NCI-H524 (cell line): ENCODE data around the gene CCDC169.
"Not testable (repeated sequence)": the region's sequence is repeated elsewhere in the genome, so short reads cannot be mapped to it uniquely, and the experiment has no call there.

Experiments used
- DNase-seq, 2 experiments: peaks; one replicate each; lab custom pipeline; 2025; lab: John Stamatoyannopoulos, UW

The CCDC169 gene

GRCh38 chr13:36313047-36313969, 15.7 kb upstream of the CCDC169 start:
- no peak for DNase-seq

DNA sequence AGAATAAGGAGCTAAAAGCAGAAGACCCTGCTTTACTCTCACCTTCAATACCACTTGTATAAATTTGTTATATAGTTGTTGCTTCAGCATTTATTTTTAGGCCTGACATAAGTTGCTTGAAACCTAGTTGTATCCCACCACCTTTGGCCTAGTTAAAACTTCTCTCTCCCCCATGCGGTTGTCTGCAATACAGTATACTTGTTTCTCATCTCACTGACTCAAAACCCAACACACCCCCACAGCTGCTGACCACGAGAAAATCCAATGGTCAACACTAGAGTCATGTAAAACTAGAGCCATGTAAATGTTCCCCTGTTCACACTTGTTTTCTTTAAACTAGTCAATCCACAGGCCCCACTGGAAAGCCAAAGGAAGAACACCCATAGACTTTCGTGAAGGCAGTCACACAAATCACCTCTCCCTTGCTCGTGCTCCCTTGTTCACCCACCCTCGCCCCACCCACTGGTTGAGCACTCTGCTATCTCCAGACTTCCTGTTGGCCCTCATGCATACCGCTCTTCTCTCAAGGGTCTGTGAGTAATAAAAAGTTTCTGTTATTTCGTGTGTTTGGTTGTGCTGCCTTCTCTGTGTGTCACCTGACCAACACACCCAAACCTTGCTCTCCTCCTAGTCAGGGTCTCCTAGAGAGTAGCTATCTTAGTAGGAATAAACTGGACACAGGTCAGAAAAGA, 12.9 kb upstream of the CCDC169 start:
- no peak for DNase-seq

GRCh38 chr13:36302289-36302688, 4.7 kb upstream of the CCDC169 start:
- no peak for DNase-seq

DNA sequence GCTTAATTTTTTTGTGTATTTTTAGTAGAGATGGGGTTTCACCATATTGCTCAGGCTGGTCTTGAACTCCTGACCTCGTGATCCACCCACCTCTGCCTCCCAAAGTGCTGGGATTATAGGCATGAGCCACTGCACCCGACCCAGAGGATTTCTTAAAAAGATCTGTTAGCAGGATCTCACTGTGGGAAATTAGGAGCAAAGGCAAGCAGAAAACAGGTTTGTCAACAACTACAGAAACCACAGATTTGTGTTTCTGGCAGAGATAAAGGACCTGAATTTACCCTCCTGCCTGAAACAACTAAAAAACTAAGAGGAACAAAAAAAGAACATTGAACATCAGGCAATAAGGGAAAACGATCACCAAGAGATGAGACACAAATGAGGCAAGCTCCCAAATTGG, 1.9 kb upstream of the CCDC169 start:
- DNase-seq = not testable (repeated sequence)

- DNase-seq = no peak
Measured at GRCh38 chr13:36298535-36299068, 988 bp upstream of the CCDC169 start.

DNA sequence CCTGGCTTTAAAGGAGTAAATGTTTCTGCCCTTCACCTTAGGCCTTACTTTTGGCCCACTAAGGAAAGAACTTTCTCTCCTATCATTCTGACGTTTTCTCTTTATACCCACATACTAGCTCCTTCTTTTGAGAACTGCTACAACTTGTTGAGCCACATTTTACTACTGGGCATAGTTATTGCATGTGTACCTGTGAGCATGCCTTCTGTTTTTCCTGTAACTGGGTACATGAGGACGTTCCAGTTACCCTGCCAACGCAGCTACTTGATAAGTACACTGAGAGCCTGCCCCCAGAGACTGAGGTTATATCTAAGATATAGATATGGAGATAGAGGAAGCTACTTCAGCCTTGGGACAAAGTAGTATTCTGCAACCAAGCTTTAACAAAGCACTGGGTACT, 3.5 kb downstream of the CCDC169 start:
- no peak for DNase-seq

DNA sequence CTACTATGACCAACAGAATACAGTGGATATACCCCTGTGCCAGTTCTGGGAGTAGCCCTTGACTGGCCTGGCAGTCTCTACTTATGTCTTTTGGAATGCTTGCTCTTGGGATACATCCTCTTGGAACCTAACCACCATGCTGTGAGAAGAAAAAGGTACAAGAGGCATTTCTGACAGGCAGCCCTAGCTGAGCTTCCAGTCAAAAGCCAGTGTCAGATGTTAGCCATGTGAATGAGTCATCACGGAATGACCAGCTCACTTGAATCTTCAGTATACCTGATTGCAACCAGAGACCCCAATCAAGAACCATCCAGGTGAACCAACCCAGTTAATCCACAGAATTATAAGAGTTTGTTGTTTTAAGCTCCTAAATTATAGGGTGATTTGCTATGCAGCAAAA, 4.1 kb downstream of the CCDC169 start:
- no peak for DNase-seq

DNA sequence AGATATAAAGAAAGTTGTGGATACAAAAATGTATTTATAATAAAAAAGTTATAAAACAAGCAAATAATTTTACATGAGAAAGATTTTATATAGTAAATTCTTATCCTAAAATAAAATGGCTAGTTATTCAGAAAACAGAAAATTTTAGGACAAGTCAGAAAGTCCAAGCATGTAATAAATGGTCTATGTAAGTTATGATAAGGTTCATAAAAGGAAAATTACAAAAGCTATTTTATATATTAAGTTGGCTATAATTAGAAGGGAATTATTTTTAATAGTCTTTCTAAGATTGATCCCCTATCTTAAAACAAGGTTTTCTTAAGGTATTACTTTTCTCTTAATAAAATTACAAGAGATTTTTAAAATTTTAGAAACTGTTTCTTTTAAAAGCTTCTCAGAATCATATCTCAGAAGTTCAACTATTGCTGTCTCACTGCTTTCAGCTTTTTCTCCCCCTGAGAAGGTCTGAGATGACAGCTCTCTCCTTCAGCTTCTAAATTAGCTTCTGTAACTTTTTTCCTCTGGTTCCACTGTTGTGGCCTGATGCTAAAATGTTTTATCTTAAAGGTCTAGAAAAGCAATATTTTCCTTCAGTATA, 8.7 kb downstream of the CCDC169 start:
- DNase-seq = no peak

DNA sequence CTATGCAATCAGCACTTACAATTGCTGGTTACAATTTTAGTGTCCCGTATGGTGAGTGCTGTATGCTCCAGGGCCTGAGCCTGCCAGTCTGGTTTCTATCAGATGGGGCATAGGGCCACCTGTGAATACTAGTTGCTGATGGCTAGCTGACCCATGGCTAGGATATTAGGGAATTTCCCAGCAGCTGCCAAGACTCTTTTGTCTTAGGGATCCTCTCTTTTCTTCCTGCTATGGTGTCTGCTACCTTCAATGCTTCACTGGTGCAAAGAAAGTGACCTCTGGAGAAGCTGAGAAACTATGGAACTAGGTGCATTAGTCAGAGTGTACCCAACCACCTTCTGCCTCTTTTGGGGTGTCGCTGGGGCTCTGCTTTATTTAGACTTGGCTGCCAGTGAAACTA, 11.6 kb downstream of the CCDC169 start:
- DNase-seq = no peak

DNA sequence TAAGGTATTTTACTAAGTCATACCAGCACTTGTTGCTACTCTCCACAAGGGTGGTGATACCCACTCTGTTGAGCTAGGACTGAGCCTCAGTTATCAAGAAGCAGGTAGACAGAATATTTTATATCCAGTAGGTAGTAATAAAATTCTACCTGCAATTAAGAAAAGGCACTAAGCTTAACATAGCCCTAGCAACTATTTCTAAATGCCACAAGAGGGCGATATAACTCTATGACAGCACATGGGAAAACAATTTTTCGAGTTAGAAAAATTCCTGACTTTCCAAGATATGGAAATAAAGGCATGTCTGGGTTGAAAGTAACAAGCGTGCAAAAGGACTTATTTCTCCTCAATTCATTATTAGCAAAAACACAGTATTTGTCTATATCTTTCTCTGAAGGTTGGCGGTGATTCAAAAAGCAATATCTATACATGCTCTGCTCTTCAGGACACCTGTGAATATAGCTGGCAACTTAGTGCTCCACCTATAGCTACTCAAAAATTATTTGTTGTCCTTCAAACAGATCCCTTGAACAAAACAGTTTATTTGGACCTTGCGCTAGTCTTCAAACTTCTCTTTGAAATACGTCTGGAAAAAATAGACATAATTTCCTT, 14.7 kb downstream of the CCDC169 start:
- peak in 1 of 2 experiments; percentile 46 for DNase-seq

DNA sequence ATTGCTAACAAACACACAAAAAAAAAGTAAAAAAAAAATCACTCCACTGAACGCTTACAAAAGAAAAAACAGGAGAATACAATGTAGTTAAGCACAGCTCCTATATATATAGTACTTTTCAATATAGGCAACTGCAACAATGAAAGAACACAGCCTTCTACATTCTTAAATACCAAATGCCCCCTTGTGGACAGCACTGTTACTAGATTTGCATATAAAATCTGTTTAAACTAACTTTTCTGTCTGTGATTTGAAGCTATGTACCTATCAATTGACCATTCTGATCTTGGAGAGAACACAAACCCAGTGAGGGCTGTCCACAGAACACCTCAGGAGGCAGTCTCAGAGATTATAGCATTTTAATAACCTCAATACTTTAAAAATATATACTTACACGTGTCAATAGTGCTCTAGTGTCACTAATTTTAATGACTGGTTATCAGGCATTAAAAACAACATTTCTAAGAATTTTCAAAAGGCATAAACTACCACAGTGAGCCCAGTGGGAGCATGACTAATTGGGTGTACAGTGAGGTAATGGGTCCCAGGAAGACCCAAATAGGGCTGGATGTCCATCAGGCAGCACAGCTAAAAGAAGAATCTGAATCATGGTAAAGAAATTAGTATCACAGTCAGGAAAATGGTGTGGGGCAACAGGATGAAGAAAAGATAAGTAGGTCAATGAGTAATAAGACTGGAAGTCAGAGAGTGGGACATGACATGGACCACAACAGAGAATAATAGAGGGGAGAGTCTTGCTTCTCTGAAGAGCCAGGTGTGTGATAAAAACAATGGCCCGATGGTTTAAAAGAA, 22.2 kb downstream of the CCDC169 start:
- peak in 1 of 2 experiments; percentile 57 for DNase-seq

DNA sequence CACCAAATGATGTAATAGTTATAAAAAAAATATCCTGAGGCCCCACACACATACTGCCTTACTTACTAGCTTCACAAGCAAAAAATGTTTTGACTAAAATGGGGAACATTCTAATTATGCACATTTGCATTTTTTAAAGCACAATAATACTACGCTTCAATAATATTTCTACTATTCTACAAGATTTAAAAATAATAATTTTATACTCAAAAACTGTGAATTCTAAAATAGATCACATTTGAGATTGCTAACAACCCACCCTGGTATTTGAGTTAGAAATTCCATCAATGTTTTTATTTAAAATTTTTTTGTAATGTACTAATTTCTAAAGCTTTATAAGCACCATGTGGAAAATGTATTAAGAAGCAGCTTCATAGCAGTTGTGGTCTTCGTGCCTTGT, 24.2 kb downstream of the CCDC169 start:
- DNase-seq = no peak

- no peak for DNase-seq
Measured at GRCh38 chr13:36261976-36262375, 35.6 kb downstream of the CCDC169 start.

- no peak for DNase-seq
Measured at GRCh38 chr13:36261011-36261410, 36.6 kb downstream of the CCDC169 start.

- no peak for DNase-seq
Measured at GRCh38 chr13:36259361-36260137, 38.1 kb downstream of the CCDC169 start.

GRCh38 chr13:36258831-36259230, 38.8 kb downstream of the CCDC169 start:
- DNase-seq = no peak

GRCh38 chr13:36251526-36251925, 46.1 kb downstream of the CCDC169 start:
- no peak for DNase-seq

DNA sequence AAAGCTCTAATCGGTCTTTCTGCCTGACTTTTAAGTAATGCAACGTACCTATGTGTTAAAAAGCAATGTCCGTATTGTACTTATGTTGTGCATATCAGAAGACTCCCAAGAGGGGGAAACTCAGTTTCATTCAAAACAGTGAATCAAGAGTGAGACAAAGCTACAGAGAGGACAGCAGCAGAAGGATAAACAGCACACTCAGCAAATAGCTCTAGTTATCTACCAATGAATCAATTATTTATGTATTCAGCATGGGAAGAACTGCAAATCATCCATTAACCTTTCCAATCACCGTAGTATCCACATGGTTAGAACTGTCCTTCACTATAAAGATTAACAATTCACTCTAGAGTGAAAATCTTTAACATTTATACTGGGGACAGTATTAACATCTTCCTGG, 46.6 kb downstream of the CCDC169 start:
- DNase-seq = no peak

DNA sequence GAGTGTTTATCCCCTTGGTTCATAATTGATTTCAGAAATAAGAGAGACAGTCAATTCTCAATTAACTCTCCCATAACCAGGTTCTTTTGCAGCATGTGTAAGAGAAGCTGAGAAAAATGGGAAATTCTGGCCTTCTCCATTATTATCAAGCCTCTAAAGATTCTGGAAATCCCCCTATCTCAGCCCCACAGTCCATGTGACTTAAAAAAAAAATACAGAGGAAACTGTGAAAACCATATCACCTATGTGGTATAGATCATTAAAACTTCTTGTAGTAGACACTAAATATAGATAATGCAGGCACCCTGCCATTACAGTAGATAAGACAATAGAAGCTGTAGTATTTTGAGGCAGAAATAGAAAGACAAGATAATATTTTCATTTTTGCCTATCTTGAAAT, 48.9 kb downstream of the CCDC169 start:
- DNase-seq = no peak

- DNase-seq = no peak
Measured at GRCh38 chr13:36244990-36245389, 52.6 kb downstream of the CCDC169 start.

- DNase-seq = no peak
Measured at GRCh38 chr13:36244073-36244472, 53.5 kb downstream of the CCDC169 start.
